NB4 (cell line): ENCODE data around the gene CYTH3.

Experiments used
- DNase-seq: peaks from one replicate; pipeline ENCODE4 v3.0.0; 2010; ENCODE audit warnings: low read depth
- H3K4me3 ChIP-seq: one replicate; pipeline ENCODE4 v1.5.1; 2011; ENCODE audit warnings: mild to moderate bottlenecking, low read depth, low read length, moderate library complexity
- MYC ChIP-seq: IDR thresholded peaks from 2 replicates; pipeline ENCODE4 v1.6.1; 2011; ENCODE audit warnings: low read depth, low read length
- POLR2A ChIP-seq: IDR thresholded peaks from 2 replicates; pipeline ENCODE4 v1.6.1; 2011; ENCODE audit warnings: mild to moderate bottlenecking; ENCODE audit not compliant: insufficient read length; ENCODE audit errors: extremely low read depth
- TF ChIP-seq, protein P1 (sequence below): IDR thresholded peaks from 2 replicates; pipeline ENCODE4 v1.6.1; 2011; ENCODE audit warnings: low read depth, low read length
- TF ChIP-seq, protein P2 (sequence below): IDR thresholded peaks from one replicate; pipeline ENCODE4 v1.5.1; 2012; ENCODE audit warnings: low read depth, low read length

Gene CYTH3

DNA sequence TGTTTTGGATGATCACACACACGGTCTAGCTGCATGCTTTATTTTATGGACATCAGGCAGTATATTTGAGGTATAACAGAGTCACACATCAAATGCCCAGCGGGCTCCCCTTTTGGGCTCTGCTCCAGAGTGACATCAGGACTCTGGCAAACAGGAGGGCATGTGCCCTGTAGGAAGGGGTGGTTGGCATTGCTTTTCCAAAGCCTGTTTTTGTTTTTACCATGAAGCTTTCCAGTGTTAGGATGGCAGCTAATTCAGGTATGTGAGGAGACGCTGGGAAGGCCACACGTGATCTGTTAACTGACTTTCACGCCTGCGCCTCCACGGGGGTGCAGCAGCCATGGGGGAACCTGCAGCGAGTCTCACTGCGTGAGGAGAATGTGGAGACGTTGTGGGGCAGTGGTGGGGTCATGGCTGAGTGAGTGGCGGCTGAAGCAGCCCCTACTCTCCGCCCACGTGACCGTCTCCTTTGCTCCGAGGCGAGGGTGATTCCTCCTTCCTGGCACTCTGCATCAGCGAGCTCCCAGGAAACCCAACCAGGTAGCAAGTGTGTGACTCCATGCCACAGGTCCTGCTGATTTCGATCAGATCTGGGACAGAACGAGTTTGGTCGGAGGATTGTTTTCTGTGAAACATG, 123.6 kb downstream of the CYTH3 start:
- H3K4me3 ChIP-seq, result no peak overlapping the region
- TF ChIP-seq, protein P1, sequence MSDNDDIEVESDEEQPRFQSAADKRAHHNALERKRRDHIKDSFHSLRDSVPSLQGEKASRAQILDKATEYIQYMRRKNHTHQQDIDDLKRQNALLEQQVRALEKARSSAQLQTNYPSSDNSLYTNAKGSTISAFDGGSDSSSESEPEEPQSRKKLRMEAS, result no peak
- no peak for TF ChIP-seq POLR2A
- no peak for DNase-seq

DNA sequence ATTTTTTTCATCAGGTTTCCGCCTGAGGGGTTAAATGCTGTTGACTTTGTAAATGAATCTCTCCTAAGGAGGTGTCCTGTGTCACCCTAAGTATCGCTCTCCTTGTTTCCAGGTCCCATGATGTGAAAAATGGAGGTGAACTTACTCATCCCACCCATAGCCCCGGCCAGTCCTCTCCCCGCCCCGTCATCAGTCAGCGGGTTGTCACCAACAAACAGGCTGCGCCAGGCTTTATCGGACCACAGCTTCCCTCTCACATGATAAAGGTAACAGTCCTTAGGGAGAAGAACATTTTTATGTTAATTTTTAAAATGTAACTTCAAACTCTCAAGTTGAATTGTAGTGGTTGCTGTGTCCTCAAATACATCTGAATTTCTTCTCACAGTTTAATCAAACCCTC, 124.8 kb downstream of the CYTH3 start:
- TF ChIP-seq POLR2A (no peak), MYC (no peak)
- TF ChIP-seq, protein P2, sequence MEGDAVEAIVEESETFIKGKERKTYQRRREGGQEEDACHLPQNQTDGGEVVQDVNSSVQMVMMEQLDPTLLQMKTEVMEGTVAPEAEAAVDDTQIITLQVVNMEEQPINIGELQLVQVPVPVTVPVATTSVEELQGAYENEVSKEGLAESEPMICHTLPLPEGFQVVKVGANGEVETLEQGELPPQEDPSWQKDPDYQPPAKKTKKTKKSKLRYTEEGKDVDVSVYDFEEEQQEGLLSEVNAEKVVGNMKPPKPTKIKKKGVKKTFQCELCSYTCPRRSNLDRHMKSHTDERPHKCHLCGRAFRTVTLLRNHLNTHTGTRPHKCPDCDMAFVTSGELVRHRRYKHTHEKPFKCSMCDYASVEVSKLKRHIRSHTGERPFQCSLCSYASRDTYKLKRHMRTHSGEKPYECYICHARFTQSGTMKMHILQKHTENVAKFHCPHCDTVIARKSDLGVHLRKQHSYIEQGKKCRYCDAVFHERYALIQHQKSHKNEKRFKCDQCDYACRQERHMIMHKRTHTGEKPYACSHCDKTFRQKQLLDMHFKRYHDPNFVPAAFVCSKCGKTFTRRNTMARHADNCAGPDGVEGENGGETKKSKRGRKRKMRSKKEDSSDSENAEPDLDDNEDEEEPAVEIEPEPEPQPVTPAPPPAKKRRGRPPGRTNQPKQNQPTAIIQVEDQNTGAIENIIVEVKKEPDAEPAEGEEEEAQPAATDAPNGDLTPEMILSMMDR, result no peak
- TF ChIP-seq, protein P1, result no peak
- DNase-seq, result no peak
- no peak overlapping the region for H3K4me3 ChIP-seq

DNA sequence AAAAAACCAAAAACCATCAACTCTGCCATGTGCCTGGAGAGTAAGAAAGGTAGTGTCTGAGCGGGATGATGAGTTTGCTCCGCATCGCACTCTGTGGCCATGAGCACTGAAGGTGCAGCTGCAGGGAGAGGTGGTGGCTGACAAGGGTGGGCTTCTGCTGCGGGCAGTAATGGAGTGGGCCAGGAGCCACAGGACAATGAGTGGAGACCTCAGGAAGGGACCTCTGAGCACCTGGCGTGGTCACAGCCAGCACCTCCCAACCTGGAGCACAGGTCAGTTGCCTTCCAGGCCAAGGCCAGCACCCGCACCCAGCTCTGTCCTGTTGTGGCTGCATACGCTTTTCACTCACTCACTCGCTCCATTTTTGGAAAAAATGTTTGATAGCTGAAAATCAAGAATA, 125.8 kb downstream of the CYTH3 start:
- no peak overlapping the region for H3K4me3 ChIP-seq
- TF ChIP-seq, protein P2, result no peak
- TF ChIP-seq POLR2A (no peak), MYC (no peak)
- TF ChIP-seq, protein P1, result no peak
- DNase-seq, result no peak

DNA sequence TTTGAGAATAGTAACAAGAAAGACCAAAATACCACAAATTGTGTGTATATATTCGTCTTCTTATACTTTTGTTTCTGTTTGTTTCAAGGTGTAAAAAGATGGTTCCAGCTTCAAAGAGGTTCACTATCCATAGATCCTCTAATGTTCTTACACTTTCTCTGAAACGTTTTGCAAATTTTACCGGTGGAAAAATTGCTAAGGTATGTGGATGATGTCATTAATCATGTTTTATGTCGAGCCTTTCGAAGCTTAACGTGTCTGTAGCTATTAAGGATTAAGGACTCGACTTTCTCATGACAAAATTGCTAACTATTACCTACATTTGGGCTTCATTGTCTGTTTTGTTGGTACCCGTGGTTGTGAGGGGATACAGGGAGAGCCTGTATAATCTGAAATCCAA, 128.4 kb downstream of the CYTH3 start:
- no peak overlapping the region for H3K4me3 ChIP-seq
- no peak for TF ChIP-seq POLR2A
- TF ChIP-seq, protein P1, result no peak
- TF ChIP-seq, protein P2, result no peak
- TF ChIP-seq MYC, result no peak
- no peak for DNase-seq

DNA sequence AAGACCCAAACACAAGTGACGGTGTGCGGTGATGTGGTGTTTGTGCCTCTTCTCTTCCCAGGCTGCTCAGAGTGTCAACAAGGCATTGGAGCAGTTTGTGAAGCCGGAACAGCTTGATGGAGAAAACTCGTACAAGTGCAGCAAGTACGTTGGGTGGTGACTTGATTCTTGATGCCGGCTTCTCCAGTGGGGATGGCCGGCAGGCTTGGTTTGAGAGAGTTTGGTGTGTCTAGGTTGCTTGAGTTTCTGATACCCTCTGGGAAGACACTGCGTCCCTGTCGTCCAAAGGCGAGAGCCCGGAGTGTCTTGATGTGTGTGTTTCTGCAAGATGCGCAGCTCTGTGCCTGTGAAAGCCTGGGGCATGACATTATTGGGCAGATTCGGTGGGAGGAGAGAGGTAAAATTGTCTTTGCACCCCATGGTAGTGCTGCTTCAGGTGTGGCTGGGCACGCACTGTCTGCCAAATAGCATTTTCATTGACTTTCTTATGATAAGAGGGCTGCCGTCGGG, 129.5 kb downstream of the CYTH3 start:
- H3K4me3 ChIP-seq, result no peak overlapping the region
- TF ChIP-seq, protein P1, result no peak
- TF ChIP-seq, protein P2, result no peak
- no peak for TF ChIP-seq MYC
- TF ChIP-seq POLR2A, result no peak
- no peak for DNase-seq

DNA sequence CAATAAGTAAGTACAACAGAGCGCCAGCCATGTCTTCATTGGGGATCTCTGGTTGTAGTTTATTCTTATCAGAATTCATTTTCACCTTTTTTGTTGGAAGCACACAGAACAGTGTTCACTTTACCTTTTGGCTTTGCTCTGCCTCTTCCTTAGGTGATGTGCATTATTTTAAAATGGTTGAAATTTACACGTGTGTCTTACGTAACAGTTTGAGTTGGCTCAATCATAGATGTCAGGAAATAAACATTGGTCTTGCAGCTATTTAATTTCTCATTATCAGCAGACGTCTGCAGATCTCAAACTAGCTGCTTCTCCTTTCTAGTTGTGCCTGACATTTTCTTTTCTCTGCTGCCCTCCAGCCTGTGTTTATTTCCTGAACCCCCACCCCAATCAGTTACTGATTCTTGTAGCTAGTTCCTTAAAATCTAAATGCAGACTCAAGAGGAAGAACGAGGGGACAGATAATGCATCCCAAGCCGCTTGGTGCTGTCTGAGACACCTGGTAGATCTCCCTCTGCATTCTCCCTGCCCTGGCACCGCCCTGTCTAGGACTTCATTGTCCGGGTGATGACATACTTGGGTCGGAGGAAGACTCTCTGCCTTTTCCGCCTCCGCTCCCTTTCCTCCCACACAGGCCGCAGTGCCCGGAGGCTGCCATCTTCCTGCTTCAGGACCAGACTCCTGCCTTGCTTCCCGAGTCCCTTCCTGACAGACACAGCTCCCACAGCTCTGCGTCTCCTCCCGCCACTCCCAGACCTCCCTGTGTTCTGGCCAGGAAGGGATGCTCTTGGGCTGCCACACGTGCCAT, 133.0 kb downstream of the CYTH3 start:
- no peak overlapping the region for H3K4me3 ChIP-seq
- DNase-seq, result peak; percentile 32
- TF ChIP-seq, protein P2, result no peak
- peak; percentile 64; the same call in 1 of the 2 replicates for TF ChIP-seq MYC
